Activated naive CD4-positive, alpha-beta T cell treated with Interleukin-2 at 50 U/mL for 16 hours (primary cell): ENCODE measurements around the gene LGR6.
"Not testable (repeated sequence)": the region's sequence is repeated elsewhere in the genome, so short reads cannot be mapped to it uniquely, and the experiment has no call there.

Experiments
- DNase-seq: peaks from one replicate; pipeline ENCODE4 v3.0.0-alpha.2; 2020

LGR6 gene

GRCh38 chr1:202193614-202194327, at the start of gene LGR6:
Gene LGR6 (plus strand): TSS chr1:202193799. CDS start chr1:202193990, 191 bp downstream.
- no peak for DNase-seq

- DNase-seq = peak; percentile 74
Observed at GRCh38 chr1:202144402-202145067, 49.1 kb upstream of the LGR6 start, which contains the start of gene ARL8A. Gene ARL8A (minus strand): TSS chr1:202144737. CDS start chr1:202144572, 165 bp downstream.

GRCh38 chr1:202145068-202145743, 48.4 kb upstream of the LGR6 start:
- peak; percentile 52 for DNase-seq

- DNase-seq = not testable (repeated sequence)
Observed at GRCh38 chr1:202145744-202146140, 47.9 kb upstream of the LGR6 start.

- DNase-seq = no peak
Observed at GRCh38 chr1:202146279-202146678, 47.3 kb upstream of the LGR6 start.

GRCh38 chr1:202146993-202147392, 46.6 kb upstream of the LGR6 start:
- no peak for DNase-seq

GRCh38 chr1:202148391-202148790, 45.2 kb upstream of the LGR6 start:
- DNase-seq = no peak

- DNase-seq = no peak
Observed at GRCh38 chr1:202149566-202149965, 44.0 kb upstream of the LGR6 start.

GRCh38 chr1:202150187-202150586, 43.4 kb upstream of the LGR6 start:
- DNase-seq = no peak

- DNase-seq = no peak
Observed at GRCh38 chr1:202150602-202151001, 43.0 kb upstream of the LGR6 start.

GRCh38 chr1:202151045-202151444, 42.6 kb upstream of the LGR6 start:
- DNase-seq = no peak

- DNase-seq = no peak
Observed at GRCh38 chr1:202152399-202152798, 41.2 kb upstream of the LGR6 start.

GRCh38 chr1:202153284-202153683, 40.3 kb upstream of the LGR6 start:
- DNase-seq = no peak

- no peak for DNase-seq
Observed at GRCh38 chr1:202154148-202154765, 39.3 kb upstream of the LGR6 start.

GRCh38 chr1:202154766-202155477, 38.7 kb upstream of the LGR6 start:
- DNase-seq = peak; percentile 54

- peak; percentile 14 for DNase-seq
Observed at GRCh38 chr1:202155478-202156021, 38.0 kb upstream of the LGR6 start.

GRCh38 chr1:202156590-202156989, 37.0 kb upstream of the LGR6 start:
- DNase-seq = no peak

GRCh38 chr1:202157945-202158344, 35.7 kb upstream of the LGR6 start:
- no peak for DNase-seq

- DNase-seq = peak; percentile 28
Observed at GRCh38 chr1:202158810-202159533, 34.6 kb upstream of the LGR6 start.

- peak; percentile 70 for DNase-seq
Observed at GRCh38 chr1:202159534-202160371, 33.8 kb upstream of the LGR6 start.
